Lung (tissue), 12 donors: ENCODE measurements around the gene ODAPH. TPM values are rescaled to one million over a fixed set of nuclear protein-coding genes. Genes with fewer than 3 reads are reported as not detected.

Source experiments
- ATAC-seq: fragments of 200-7000 bp; cut with Tn5 transposase; one replicate; pipeline ENCODE4 v1.9.1; 2020; ENCODE audit warnings: moderate number of reproducible peaks; ENCODE audit not compliant: insufficient read depth, low FRiP score
- DNase-seq, 3 donors: peaks; one replicate each; pipeline ENCODE4 v3.0.0-alpha.2; 2013 to 2017
- H3K27ac ChIP-seq, 2 donors: one replicate each; pipeline ENCODE4 v1.5.1; 2013; ENCODE audit warnings: mild to moderate bottlenecking in 2 of 2, moderate library complexity in 2 of 2, control low read depth in 1 of 2, inconsistent platforms in 1 of 2, low read depth in 1 of 2, low read length in 1 of 2
- H3K27me3 ChIP-seq, 3 donors: one replicate each; pipeline ENCODE4 v1.5.1; 2013; ENCODE audit warnings: low read length in 2 of 3; ENCODE audit not compliant: control insufficient read depth in 3 of 3, insufficient read depth in 3 of 3
- H3K36me3 ChIP-seq, 4 donors: one replicate each; pipeline ENCODE4 v1.5.1; 2013; ENCODE audit warnings: low read length in 4 of 4, mild to moderate bottlenecking in 1 of 4, moderate library complexity in 1 of 4; ENCODE audit not compliant: control insufficient read depth in 4 of 4, insufficient read depth in 4 of 4
- H3K4me1 ChIP-seq, 5 donors: one replicate each; pipeline ENCODE4 v1.5.1; 2013; ENCODE audit warnings: low read length in 5 of 5, mild to moderate bottlenecking in 2 of 5, moderate library complexity in 1 of 5; ENCODE audit not compliant: control insufficient read depth in 5 of 5, insufficient read depth in 5 of 5
- H3K4me3 ChIP-seq: one replicate; pipeline ENCODE4 v1.5.1; 2013; ENCODE audit warnings: mild to moderate bottlenecking, control low read depth, moderate library complexity
- H3K9ac ChIP-seq, 2 donors: one replicate each; pipeline ENCODE4 v1.5.1; 2013; ENCODE audit warnings: low read length in 2 of 2, control low read depth in 1 of 2; ENCODE audit not compliant: insufficient read depth in 1 of 2
- H3K9me3 ChIP-seq, 4 donors: one replicate each; pipeline ENCODE4 v1.5.1; 2013; ENCODE audit warnings: low read length in 3 of 4, mild to moderate bottlenecking in 1 of 4, moderate library complexity in 1 of 4; ENCODE audit not compliant: control insufficient read depth in 4 of 4, insufficient read depth in 3 of 4
- WGBS, 2 donors: extraction: QIAGEN DNeasy Blood & Tissue Kit; methylation state at CpG; one replicate each; pipeline ENCODE4 v1.1.7; 2013; 5-methylcytosine and 5-hydroxymethylcytosine counted together
- polyA plus RNA-seq, 2 donors: library from polyadenylated mRNA; stranded (reverse); fragments of 200-250 nt; gene quantifications; one replicate each; pipeline ENCODE4 v1.2.1, GENCODE V29; 2013
- total RNA-seq, 2 donors: library from RNA; depleted of rRNA in 1 of 2; stranded (reverse); fragments of >200 nt in 1 of 2; gene quantifications; one replicate each; pipeline ENCODE4 v1.2.1, GENCODE V29; 2014 to 2021
- TF ChIP-seq, protein P1 (sequence below): IDR thresholded peaks from 2 replicates; pipeline ENCODE4 v1.5.1; 2012; ENCODE audit warnings: mild to moderate bottlenecking; ENCODE audit errors: control extremely low read depth, extremely low read depth
- donor health status: control.
- donor health status: control.
- donor health status: Bipolar disorder and iron deficiency.
- donor health status: healthy.
- donor health status: DM: yes; HTN: yes; CAD: no.

The ODAPH gene
- total and polyA plus RNA-seq, 4 donors, result 0.02 to 0.10 TPM; not detected in 2

GRCh38 chr4:75561789-75562188 is 5.9 kb downstream of the ODAPH start:
- DNase-seq, result peak in 2 of 3 donors; percentile 6 to 24
- H3K27me3 ChIP-seq, result no peaks in the 10 kb centered on the region
- no peaks in the 10 kb centered on the region for H3K9me3 ChIP-seq
- WGBS, 2 donors, result 54 to 66% methylated on average over 8 of the region's 8 CpGs
- TF ChIP-seq, protein P1, sequence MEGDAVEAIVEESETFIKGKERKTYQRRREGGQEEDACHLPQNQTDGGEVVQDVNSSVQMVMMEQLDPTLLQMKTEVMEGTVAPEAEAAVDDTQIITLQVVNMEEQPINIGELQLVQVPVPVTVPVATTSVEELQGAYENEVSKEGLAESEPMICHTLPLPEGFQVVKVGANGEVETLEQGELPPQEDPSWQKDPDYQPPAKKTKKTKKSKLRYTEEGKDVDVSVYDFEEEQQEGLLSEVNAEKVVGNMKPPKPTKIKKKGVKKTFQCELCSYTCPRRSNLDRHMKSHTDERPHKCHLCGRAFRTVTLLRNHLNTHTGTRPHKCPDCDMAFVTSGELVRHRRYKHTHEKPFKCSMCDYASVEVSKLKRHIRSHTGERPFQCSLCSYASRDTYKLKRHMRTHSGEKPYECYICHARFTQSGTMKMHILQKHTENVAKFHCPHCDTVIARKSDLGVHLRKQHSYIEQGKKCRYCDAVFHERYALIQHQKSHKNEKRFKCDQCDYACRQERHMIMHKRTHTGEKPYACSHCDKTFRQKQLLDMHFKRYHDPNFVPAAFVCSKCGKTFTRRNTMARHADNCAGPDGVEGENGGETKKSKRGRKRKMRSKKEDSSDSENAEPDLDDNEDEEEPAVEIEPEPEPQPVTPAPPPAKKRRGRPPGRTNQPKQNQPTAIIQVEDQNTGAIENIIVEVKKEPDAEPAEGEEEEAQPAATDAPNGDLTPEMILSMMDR, result no peak
- H3K27ac ChIP-seq, result no peak overlapping the region
- no peaks in the 10 kb centered on the region for H3K4me1 ChIP-seq
- peak; percentile 41 for ATAC-seq
- H3K36me3 ChIP-seq, result no peaks in the 10 kb centered on the region
- H3K4me3 ChIP-seq, result no peak overlapping the region
- H3K9ac ChIP-seq, result no peak overlapping the region

DNA sequence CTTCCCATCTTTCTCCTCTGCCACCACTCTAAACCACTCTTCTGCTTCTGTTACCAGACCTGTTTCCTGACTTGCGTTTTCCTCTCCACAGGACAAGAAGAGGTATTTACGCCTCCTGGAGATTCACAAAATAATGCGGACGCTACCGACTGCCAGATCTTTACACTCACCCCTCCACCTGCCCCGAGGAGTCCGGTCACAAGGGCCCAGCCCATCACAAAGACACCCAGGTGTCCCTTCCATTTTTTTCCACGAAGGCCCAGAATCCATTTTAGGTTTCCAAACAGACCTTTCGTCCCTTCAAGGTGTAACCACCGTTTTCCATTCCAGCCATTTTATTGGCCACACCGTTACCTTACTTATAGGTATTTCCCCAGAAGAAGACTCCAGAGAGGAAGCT is 8.2 kb downstream of the ODAPH start:
- Histone ChIP-seq H3K27me3 (no peaks in the 10 kb centered on the region), H3K27ac (no peak overlapping the region), H3K36me3 (no peaks in the 10 kb centered on the region), H3K4me1 (no peaks in the 10 kb centered on the region), H3K4me3 (no peak overlapping the region), H3K9ac (no peak overlapping the region), H3K9me3 (no peaks in the 10 kb centered on the region)
- WGBS, 2 donors, result 80 to 83% methylated on average over 11 of the region's 11 CpGs
- DNase-seq, result no peak
- TF ChIP-seq, protein P1, result no peak
- ATAC-seq, result no peak

DNA sequence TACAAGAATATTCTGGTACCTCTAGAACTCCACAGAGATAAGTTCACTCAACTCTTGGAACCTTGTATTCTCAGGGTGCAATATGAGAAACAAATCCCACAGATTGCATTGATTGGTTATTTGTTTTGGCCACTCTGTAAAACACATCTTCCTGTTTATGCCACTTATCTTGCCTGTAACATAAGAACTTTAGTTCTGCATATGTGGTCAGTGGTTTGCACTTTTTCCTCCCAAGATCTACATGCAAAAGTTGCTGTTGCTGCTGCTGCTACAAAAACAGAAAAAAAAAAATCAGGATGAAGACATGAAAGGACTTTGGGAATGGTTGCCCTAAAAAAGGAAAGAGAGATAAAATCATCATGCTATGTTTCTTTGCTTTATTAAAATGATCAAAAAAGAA is 9.6 kb downstream of the ODAPH start:
- Histone ChIP-seq H3K9ac (no peak overlapping the region), H3K27me3 (no peaks in the 10 kb centered on the region), H3K4me3 (no peak overlapping the region), H3K9me3 (no peaks in the 10 kb centered on the region), H3K27ac (no peak overlapping the region), H3K36me3 (no peaks in the 10 kb centered on the region), H3K4me1 (no peaks in the 10 kb centered on the region)
- DNase-seq (no peak), ATAC-seq (no peak)
- TF ChIP-seq, protein P1, result no peak

GRCh38 chr4:75566911-75567310 is 11.0 kb downstream of the ODAPH start:
- no peaks in the 10 kb centered on the region for H3K27me3 ChIP-seq
- ATAC-seq (no peak), DNase-seq (no peak)
- TF ChIP-seq, protein P1, result no peak
- no peak overlapping the region for H3K4me3 ChIP-seq
- H3K36me3 ChIP-seq, result no peaks in the 10 kb centered on the region
- H3K9ac ChIP-seq, result no peak overlapping the region
- no peak overlapping the region for H3K27ac ChIP-seq
- no peaks in the 10 kb centered on the region for H3K9me3 ChIP-seq
- WGBS, 2 donors, result 33 to 46% methylated on average over 1 of the region's 1 CpG
- H3K4me1 ChIP-seq, result no peaks in the 10 kb centered on the region
